Measurements from ENCODE around the gene CENPU. TPM values are rescaled to one million over a fixed set of nuclear protein-coding genes. Genes with fewer than 3 reads are reported as not detected.
"Not testable (repeated sequence)": the region's sequence is repeated elsewhere in the genome, so short reads cannot be mapped to it uniquely, and the experiment has no call there.

Gene CENPU
- total RNA-seq, 2 donors from 2014 or later: 48.6 to 66.4 TPM

GRCh38 chr4:184741651-184742050 is 7.8 kb upstream of the CENPU start:
- H3K27me3 Mint-ChIP-seq; ATAC-seq (replicated peaks); H3K27ac Mint-ChIP-seq; H3K4me1 Mint-ChIP-seq; H3K4me3 Mint-ChIP-seq; H3K9me3 Mint-ChIP-seq; H3K36me3 Mint-ChIP-seq (ENCODE audit: low read depth): not testable (repeated sequence)

GRCh38 chr4:184740980-184741391 is 7.1 kb upstream of the CENPU start:
- no peak for ATAC-seq (replicated peaks)
- no peaks in the 10 kb centered on the region for H3K27me3 Mint-ChIP-seq
- no peaks in the 10 kb centered on the region for H3K9me3 Mint-ChIP-seq
- H3K27ac Mint-ChIP-seq: no peak overlapping the region
- no peak overlapping the region for H3K4me3 Mint-ChIP-seq
- peaks cover 9% of the 10 kb centered on the region for H3K4me1 Mint-ChIP-seq
- no peaks in the 10 kb centered on the region for H3K36me3 Mint-ChIP-seq (ENCODE audit: low read depth)

GRCh38 chr4:184739575-184739974 is 5.7 kb upstream of the CENPU start:
- not testable (repeated sequence) for H3K4me1 Mint-ChIP-seq; H3K4me3 Mint-ChIP-seq; H3K36me3 Mint-ChIP-seq (ENCODE audit: low read depth); H3K9me3 Mint-ChIP-seq; H3K27me3 Mint-ChIP-seq; ATAC-seq (replicated peaks)
- H3K27ac Mint-ChIP-seq: peak overlapping the region; percentile 14

GRCh38 chr4:184734758-184735157 is 862 bp upstream of the CENPU start:
- peak overlapping the region; percentile 85 for H3K27ac Mint-ChIP-seq
- no peak for ATAC-seq (replicated peaks)
- H3K4me3 Mint-ChIP-seq: peak overlapping the region; percentile 94
- no peaks in the 10 kb centered on the region for H3K9me3 Mint-ChIP-seq
- peaks cover 37% of the 10 kb centered on the region for H3K36me3 Mint-ChIP-seq (ENCODE audit: low read depth)
- H3K4me1 Mint-ChIP-seq: peaks cover 13% of the 10 kb centered on the region
- H3K27me3 Mint-ChIP-seq: no peaks in the 10 kb centered on the region

- H3K36me3 Mint-ChIP-seq (ENCODE audit: low read depth): peaks cover 63% of the 10 kb centered on the region
- H3K4me1 Mint-ChIP-seq: peaks cover 6% of the 10 kb centered on the region
- H3K4me3 Mint-ChIP-seq: peak overlapping the region; percentile 94
- ATAC-seq (replicated peaks): no peak
- no peaks in the 10 kb centered on the region for H3K27me3 Mint-ChIP-seq
- no peaks in the 10 kb centered on the region for H3K9me3 Mint-ChIP-seq
- H3K27ac Mint-ChIP-seq: peak overlapping the region; percentile 82
These were observed 1.8 kb downstream of the CENPU start for GRCh38 chr4:184732126-184732525.

- ATAC-seq (replicated peaks): no peak
- peaks cover 6% of the 10 kb centered on the region for H3K4me1 Mint-ChIP-seq
- no peaks in the 10 kb centered on the region for H3K27me3 Mint-ChIP-seq
- H3K4me3 Mint-ChIP-seq: peak overlapping the region; percentile 94
- H3K36me3 Mint-ChIP-seq (ENCODE audit: low read depth): peaks cover 74% of the 10 kb centered on the region
- no peak overlapping the region for H3K27ac Mint-ChIP-seq
- no peaks in the 10 kb centered on the region for H3K9me3 Mint-ChIP-seq
These were observed 2.8 kb downstream of the CENPU start for GRCh38 chr4:184731056-184731455.

- ATAC-seq (replicated peaks): no peak
- Mint-ChIP-seq H3K9me3 (no peaks in the 10 kb centered on the region), H3K27ac (no peak overlapping the region), H3K4me3 (no peak overlapping the region), H3K27me3 (no peaks in the 10 kb centered on the region), H3K36me3 (ENCODE audit: low read depth) (peaks cover 85% of the 10 kb centered on the region), H3K4me1 (peaks cover 12% of the 10 kb centered on the region)
These were observed 4.0 kb downstream of the CENPU start for GRCh38 chr4:184729946-184730345.

- H3K4me1 Mint-ChIP-seq: peaks cover 15% of the 10 kb centered on the region
These were observed 5.0 kb downstream of the CENPU start for GRCh38 chr4:184728858-184729257.

GRCh38 chr4:184727430-184727829 is 6.5 kb downstream of the CENPU start:
- H3K9me3 Mint-ChIP-seq: no peaks in the 10 kb centered on the region
- no peak for ATAC-seq (replicated peaks)
- peaks cover 15% of the 10 kb centered on the region for H3K4me1 Mint-ChIP-seq
- no peak overlapping the region for H3K4me3 Mint-ChIP-seq
- H3K27me3 Mint-ChIP-seq: no peaks in the 10 kb centered on the region
- H3K27ac Mint-ChIP-seq: no peak overlapping the region
- H3K36me3 Mint-ChIP-seq (ENCODE audit: low read depth): peaks cover 100% of the 10 kb centered on the region

More at GRCh38 chr4:184728858-184729257, 5.0 kb downstream of the CENPU start:
- Mint-ChIP-seq H3K4me3 (no peak overlapping the region), H3K27me3 (no peaks in the 10 kb centered on the region), H3K9me3 (no peaks in the 10 kb centered on the region), H3K36me3 (ENCODE audit: low read depth) (peaks cover 96% of the 10 kb centered on the region), H3K27ac (no peak overlapping the region)
- no peak for ATAC-seq (replicated peaks)

GRCh38 chr4:184722798-184723197 is 11.1 kb downstream of the CENPU start:
- peaks cover 15% of the 10 kb centered on the region for H3K4me1 Mint-ChIP-seq
- no peak overlapping the region for H3K4me3 Mint-ChIP-seq
- no peaks in the 10 kb centered on the region for H3K27me3 Mint-ChIP-seq
- no peak overlapping the region for H3K27ac Mint-ChIP-seq
- peak; percentile 32 for ATAC-seq (replicated peaks)
- peaks cover 4% of the 10 kb centered on the region for H3K9me3 Mint-ChIP-seq
- H3K36me3 Mint-ChIP-seq (ENCODE audit: low read depth): peaks cover 97% of the 10 kb centered on the region

- no peak for ATAC-seq (replicated peaks)
- Mint-ChIP-seq H3K27ac (no peak overlapping the region), H3K4me3 (no peak overlapping the region), H3K4me1 (peaks cover 15% of the 10 kb centered on the region), H3K27me3 (no peaks in the 10 kb centered on the region), H3K36me3 (ENCODE audit: low read depth) (peaks cover 96% of the 10 kb centered on the region), H3K9me3 (peaks cover 4% of the 10 kb centered on the region)
These were observed 12.6 kb downstream of the CENPU start for GRCh38 chr4:184721254-184721653.

GRCh38 chr4:184719407-184719806 is 14.5 kb downstream of the CENPU start:
- Mint-ChIP-seq H3K36me3 (ENCODE audit: low read depth) (peaks cover 96% of the 10 kb centered on the region), H3K4me3 (no peak overlapping the region), H3K4me1 (peaks cover 6% of the 10 kb centered on the region), H3K9me3 (peaks cover 4% of the 10 kb centered on the region), H3K27me3 (no peaks in the 10 kb centered on the region), H3K27ac (no peak overlapping the region)
- no peak for ATAC-seq (replicated peaks)

GRCh38 chr4:184715526-184715925 is 18.4 kb downstream of the CENPU start:
- H3K4me1 Mint-ChIP-seq: peaks cover 6% of the 10 kb centered on the region
- H3K27ac Mint-ChIP-seq: no peak overlapping the region
- H3K27me3 Mint-ChIP-seq: no peaks in the 10 kb centered on the region
- H3K4me3 Mint-ChIP-seq: no peak overlapping the region
- H3K36me3 Mint-ChIP-seq (ENCODE audit: low read depth): peaks cover 88% of the 10 kb centered on the region
- ATAC-seq (replicated peaks): no peak
- H3K9me3 Mint-ChIP-seq: no peaks in the 10 kb centered on the region

GRCh38 chr4:184713887-184714286 is 20.0 kb downstream of the CENPU start:
- peaks cover 6% of the 10 kb centered on the region for H3K4me1 Mint-ChIP-seq
- ATAC-seq (replicated peaks): no peak
- H3K36me3 Mint-ChIP-seq (ENCODE audit: low read depth): peaks cover 90% of the 10 kb centered on the region
- no peaks in the 10 kb centered on the region for H3K9me3 Mint-ChIP-seq
- no peak overlapping the region for H3K27ac Mint-ChIP-seq
- H3K27me3 Mint-ChIP-seq: no peaks in the 10 kb centered on the region
- no peak overlapping the region for H3K4me3 Mint-ChIP-seq

GRCh38 chr4:184712322-184712721 is 21.6 kb downstream of the CENPU start:
- no peaks in the 10 kb centered on the region for H3K9me3 Mint-ChIP-seq
- no peaks in the 10 kb centered on the region for H3K27me3 Mint-ChIP-seq
- no peak overlapping the region for H3K4me3 Mint-ChIP-seq
- peaks cover 90% of the 10 kb centered on the region for H3K36me3 Mint-ChIP-seq (ENCODE audit: low read depth)
- ATAC-seq (replicated peaks): no peak
- no peak overlapping the region for H3K27ac Mint-ChIP-seq
- no peaks in the 10 kb centered on the region for H3K4me1 Mint-ChIP-seq

- peaks cover 14% of the 10 kb centered on the region for H3K4me1 Mint-ChIP-seq
- peak overlapping the region; percentile 22 for H3K4me3 Mint-ChIP-seq
- ATAC-seq (replicated peaks): peak; percentile 60
- no peaks in the 10 kb centered on the region for H3K9me3 Mint-ChIP-seq
- H3K27me3 Mint-ChIP-seq: no peaks in the 10 kb centered on the region
- H3K27ac Mint-ChIP-seq: peak overlapping the region; percentile 36
- H3K36me3 Mint-ChIP-seq (ENCODE audit: low read depth): peaks cover 90% of the 10 kb centered on the region
These were observed 27.4 kb downstream of the CENPU start for GRCh38 chr4:184706453-184706852.

Data from activated T-helper 17 cell treated with anti-CD3 and anti-CD28 coated beads, Interleukin-2, amount 50 U/mL, for 72 hours (primary cell).